OCI-M1 (cell line): ENCODE measurements around the gene OFD1.

Experiments
- DNase-seq: peaks from one replicate; lab custom pipeline; 2025; lab: John Stamatoyannopoulos, UW

The OFD1 gene

DNA sequence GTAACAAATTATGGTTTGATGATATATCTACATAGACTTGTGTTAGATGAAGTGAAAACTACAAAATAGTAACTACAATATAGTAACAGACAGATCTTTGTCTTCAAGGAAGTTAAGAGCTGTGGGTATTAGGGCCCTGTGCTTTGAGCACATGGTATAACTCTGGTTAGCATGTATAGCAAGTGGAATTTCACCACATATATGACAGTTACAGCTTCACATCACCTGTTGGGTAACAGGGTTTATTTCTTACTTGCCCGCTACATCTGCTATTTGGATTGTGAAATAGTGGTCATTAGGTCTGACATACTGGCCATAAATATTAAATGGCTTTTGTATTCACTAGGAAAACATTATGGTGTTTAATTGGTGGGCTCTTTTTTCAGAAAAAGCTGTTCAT is 20.2 kb downstream of the OFD1 start:
- no peak for DNase-seq

DNA sequence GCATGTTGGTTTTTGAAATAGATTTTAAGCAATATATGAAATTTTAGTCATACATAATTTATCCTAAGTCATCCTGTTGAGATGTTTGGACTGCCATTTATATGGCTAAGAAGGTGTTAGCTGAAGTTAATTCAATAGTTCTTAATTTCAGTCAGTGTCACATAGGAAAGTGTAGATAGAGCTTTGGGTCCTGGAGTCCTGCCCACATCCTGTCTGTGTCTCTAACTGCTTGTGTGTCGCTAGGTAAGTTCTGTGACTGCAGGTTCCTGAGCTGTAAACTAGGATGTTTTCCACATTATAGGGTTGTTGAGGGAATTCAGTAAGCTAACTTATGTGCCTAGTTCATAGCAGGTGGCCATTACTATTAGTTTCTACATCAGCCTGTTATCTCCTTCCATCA is 20.7 kb downstream of the OFD1 start:
- DNase-seq = no peak

DNA sequence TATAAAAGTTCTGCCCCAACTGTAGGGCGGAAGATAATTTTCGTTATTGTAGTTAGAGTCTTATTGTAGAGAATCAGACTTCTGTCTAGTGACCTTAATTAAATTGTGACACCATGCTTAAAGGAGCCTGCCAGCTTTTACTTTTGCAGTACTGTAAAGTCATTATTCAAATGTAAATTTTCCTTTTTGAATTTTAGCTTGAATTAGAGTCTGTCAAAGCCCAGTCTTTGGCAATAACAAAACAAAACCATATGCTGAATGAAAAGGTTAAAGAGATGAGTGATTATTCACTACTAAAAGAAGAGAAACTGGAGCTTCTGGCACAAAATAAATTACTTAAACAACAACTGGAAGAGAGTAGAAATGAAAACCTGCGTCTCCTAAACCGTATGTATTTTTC is 21.8 kb downstream of the OFD1 start:
- no peak for DNase-seq

DNA sequence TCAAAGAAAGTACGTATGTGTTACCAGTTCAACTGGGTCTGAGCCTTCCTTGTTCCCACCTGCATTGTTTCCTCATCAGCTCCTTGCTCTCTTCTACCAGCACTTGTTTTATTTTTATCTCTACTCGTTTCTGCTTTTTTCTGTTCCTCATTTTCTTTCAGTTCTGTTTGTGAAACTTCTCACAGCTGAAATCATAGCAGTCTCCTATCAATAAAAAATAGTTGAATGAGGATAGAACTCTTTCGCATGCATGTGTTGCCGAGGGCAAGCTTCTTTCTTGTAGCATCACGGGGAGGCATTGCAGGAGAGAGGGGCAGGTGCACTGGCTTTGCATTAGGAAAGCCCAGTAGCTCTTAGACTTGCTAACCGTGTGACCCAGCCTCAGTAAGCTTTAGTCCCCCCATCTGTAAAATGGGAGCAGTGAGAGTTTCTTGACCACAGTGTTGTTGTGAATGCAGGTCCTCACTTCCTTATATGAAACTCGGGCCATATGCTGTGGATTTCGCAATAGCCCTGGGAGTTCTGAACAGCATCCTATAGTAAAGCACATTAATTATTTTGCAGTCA is 24.7 kb downstream of the OFD1 start:
- peak; percentile 2 for DNase-seq

DNA sequence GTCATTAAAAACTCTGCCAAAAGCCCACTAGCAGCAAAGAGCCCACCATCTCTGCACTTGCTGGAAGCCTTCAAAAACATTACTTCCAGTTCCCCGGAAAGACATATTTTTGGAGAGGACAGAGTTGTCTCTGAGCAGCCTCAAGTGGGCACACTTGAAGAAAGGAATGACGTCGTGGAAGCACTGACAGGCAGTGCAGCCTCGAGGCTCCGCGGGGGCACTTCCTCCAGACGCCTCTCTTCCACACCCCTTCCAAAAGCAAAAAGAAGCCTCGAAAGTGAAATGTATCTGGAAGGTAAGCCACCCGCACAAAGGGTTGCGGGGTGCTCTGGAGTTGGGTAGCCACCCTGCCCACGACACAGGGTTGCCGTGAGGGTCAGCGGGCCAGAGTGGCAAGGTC is 25.9 kb downstream of the OFD1 start:
- no peak for DNase-seq

DNA sequence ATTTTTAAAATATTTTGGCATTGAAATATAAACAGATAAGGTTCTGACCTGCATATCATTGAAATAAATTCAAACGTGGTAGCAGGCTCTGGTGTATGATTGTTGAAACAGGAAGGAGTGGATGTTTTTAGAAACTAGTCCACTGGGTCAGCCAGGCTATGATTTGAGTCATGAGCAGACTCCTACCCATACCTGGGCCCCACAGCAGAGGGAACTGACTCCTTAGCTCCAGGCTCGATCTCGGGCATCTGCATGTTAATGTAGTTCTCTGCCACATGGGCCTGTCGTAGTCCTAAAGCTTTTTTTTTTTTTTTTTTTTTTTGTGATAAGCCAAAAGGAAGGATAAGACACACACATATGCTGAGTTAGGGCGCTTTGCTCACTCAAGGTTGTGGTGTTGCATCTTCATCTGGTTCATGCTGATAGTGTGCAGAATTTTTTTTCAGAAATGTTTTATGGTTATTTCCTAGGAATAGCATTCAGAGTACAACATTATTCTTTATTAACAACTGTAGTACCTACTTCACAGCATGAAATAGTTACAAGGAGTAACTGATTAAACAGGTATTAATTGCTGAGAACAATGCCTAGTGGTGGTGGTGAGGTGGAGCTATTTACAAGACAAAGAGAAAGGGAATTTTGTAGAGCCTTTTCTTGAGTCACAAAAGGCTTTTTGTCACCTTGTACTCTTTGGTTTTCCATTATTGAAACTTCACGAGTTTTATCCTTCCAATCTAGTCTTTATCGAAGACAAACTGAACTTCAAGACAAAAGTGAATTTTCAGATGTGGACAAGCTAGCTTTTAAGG is 27.3 kb downstream of the OFD1 start:
- DNase-seq = peak; percentile 40

DNA sequence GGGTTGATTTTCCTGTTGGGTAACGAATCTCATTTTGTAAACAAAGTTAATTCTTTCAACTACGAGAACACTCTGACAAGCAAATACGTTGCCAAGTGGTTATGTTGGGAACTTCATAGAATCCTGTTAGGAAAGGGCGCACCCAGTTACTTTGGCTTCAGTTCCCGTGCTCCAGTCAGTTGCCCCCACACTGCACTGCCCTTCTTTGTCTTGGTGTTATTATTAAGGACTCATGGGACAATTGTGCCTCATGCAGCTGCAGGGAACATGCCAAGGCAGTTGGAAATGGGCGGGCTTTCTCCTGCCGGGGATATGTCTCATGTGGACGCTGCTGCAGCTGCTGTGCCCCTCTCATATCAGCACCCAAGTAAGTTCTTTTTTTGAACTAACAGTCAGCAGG is 28.9 kb downstream of the OFD1 start:
- DNase-seq = no peak

DNA sequence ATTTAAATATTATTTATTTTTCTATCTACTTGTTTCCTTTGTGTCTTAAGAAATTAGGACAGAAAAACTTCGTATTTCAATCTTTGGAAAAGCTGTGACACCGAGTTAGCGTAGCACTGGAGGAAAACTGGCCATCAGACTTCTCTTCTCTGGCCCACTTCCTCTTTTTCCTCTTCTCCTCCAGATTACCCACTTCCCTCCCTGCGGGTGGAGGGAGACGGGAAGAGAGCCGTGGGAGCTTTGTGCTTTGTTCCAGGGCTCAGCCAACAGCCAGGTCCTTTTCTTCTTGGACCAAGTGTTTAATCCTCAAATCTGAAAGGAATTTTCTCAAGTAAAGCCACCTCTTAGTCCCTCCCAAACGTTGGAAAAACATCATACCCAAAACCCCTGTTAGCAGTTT is 29.7 kb downstream of the OFD1 start:
- DNase-seq = peak; percentile 37

DNA sequence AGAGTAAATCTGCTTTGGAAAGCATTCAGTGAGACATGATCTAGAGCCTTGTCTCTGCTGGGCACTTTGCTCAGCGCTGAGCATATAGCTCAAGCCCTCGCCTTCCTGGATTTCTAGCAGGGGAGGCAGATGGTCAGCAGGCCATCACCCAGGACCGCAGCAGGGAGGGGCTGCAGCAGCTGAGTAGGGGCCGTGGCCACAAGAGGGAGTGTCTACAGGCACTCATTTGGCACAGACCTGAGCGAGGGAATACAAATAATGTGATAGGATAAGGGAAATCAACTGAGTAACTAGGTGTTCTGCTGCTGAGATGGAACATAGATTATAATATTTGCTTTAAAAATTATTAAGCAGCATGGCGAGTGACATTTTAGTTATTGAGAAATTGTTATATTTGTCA is 30.2 kb downstream of the OFD1 start:
- DNase-seq = no peak

DNA sequence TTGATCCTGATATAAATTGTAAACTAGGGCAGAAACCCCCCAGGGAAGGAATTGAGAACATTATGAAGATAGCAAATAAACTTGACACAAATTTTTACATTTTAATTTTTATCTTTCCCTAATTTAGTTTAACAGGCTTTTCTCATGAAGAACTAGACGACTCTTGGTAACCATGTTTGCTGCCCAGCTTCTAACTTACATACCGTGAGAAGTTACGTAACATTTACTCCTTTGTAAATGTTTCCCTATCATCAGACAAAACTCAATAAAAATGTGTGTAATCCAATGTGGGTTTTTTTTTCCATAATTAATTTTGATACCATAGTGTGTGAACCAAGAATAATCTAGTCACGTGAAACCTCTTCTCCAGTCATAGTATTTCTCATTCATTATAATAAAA is 34.4 kb downstream of the OFD1 start:
- DNase-seq = no peak

DNA sequence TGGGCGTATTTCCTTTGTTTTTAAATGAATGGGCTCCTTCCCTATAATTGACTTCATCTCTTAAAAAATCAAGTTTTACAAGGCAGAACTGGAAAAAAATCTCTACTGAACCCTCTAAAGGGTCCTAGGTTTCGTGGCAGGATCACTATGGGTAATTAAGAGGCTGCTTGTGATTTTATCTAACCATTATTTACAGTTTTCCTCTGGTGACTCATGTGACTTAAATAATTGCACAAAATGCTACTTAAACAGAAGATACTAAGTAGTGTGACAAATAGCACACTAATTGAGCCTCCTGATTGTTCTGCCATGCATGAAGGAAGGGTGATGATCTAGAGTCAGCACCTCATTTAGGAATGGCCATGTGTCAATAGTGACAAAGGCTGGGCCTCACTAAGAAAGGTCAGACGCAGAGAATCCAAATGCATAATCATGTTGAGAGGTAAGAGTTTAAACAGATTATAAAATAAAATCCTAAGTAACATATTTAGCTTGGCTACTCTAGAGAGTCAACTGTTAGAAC is 35.5 kb downstream of the OFD1 start:
- no peak for DNase-seq

DNA sequence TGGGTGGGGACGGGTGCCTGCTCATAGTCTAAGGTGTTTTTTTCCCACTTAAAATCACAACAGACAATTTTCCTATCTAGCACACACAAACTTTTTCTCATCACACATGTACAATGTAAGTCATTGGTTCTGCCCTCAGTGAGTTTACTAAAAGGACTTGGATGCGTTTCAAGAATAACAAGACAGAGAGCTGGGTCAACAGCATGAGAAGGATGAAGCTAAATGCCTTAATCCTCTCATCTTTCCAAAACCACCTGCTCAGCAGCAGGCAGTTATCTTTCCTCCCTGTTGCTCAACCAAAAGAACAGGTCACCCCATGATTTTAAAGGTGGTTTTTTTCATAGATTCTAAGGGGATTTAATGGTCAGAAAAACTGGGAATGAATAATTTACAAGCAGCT is 40.1 kb downstream of the OFD1 start:
- DNase-seq = no peak

DNA sequence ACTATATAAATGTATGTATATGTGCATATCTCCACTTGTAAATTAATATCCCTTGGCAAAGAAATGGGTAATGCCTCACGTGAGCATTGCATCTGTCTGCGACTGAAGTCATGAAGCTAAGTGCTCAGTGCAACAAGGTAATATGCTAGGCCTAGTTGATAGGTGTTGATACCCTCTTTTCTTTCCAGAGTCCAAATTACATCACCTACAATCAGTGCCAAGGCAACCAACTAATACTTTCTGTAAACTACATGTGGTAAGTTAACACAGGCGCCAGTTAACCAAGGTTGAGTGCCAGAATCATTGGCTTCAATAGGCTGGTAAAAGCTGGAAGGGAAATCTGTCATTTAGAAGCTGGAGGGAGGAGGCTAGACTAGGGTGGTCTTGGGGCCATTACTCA is 41.3 kb downstream of the OFD1 start:
- no peak for DNase-seq

DNA sequence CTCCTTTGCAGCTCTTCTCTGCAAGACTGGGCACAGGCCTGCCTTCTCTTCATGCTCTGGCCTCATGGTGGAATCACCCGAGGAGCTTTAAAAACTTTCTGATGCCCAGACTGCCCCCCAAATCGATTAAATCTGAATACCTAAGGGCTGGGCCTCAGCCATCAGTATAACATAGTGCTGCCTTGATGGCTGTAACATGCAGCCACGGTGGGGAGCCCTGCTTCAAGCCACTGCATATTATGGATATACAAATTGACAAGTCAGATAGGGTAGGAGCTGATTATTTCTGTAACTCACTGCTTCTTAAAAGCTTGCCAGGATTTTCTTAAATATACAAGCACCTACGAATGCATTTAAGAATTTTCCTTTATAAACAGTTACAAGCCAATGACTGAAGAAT is 41.8 kb downstream of the OFD1 start:
- DNase-seq = no peak

DNA sequence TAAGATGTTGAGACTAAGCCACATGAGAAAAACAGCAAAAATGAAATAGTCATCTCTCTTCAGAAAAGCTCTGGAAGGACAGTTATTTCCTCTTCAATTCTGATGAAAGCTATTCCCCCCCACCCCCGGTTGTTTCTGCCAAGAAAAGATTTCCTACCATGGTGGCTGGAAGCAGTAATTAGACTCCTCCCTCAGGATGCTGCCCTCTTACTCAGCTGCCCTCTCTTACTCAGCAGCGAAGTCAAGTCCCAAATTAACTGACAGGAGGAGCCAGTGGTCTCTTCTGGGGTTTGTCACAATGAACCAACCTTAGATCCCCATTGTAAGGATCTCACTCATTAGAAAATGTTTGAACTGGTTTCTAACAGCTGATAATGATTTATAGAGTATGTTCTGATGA is 44.4 kb downstream of the OFD1 start:
- no peak for DNase-seq

DNA sequence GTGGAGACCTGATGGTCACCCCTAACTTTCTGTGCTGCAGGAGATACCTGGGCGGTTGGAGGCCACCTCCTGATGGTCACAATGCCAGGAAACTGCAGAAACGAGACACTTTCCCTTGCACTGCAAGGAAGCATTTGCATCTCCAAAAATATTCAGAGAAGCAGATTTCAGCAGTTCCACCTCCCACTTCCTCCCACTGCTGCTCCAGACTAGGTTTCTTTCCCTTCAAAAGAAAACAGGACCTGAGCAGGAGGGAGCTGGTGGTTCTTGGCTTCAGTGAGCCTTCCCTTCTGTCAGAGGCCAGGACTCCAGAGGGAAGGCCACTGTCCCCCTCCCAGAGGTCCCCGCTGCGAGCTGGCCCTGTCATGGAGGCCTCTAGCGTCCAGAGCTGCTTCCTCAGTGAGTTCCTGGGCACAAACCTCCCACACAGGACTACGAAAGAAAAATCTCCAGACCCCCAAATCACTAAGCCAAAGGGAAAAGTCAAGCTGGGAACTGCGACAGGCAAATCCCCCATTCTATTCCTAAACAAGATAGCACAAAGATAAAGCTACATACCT is 46.4 kb downstream of the OFD1 start:
- DNase-seq = no peak

DNA sequence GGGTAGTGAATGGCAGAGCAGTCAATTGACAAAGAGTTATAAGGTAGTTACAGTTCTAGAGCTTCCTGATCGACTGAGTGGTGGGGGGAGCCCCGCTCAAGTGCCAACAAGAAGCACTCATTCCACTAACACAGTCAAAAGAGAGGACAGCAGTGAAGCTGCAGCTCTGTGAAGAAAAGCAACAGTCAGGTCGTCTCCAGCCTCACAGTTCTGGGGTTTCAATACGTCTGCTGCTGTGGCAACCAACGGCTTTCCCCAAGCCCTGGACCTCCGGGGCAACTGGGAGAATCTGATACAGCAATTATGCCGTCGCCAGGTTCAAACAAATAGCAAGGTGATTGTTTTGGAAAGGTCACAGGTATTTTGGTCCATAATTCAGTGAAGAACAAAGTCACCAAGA is 51.5 kb downstream of the OFD1 start:
- no peak for DNase-seq

DNA sequence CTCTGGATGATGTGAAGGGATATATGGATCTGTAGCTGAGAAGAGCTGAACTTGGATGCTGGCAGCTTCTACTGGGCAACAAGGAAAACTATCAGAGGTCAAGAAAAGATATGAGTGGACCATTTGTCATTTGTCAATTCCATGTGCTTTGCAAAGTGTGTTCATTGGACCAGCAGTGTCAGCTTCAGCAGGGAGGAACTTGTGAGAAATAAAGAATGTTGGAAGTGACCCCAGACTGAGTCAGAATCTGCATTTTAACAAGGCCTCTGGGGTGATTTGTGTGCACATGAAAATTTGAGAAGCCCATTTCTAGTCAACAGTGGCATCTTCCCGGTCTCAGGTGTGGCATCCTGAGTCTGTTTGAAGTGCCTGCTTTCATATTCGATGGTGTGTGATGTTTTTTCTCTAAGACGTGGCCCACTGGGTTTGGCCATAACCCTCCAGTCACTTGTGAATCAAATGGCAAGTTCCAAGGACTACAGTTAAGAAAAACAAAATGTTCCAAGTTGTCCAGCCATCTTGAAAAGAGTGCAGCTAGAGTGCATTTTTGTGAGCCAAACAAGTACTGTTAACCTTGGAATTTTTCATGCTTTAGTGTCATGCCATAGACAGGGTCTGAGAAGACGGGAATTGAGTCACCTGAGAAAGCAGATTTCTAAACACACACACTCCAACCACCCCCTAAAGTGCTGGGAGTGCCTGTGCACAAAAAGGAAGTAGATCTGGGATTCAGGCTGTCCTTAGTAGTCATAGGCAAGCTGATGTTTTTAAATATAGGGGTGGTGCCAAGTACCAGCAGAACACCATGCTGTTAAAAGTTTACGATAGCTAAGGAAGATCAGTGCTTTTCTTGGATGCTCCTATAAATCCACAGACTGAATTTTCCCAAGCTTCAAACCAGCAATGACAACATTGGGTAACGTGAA is 55.9 kb downstream of the OFD1 start:
- no peak for DNase-seq

DNA sequence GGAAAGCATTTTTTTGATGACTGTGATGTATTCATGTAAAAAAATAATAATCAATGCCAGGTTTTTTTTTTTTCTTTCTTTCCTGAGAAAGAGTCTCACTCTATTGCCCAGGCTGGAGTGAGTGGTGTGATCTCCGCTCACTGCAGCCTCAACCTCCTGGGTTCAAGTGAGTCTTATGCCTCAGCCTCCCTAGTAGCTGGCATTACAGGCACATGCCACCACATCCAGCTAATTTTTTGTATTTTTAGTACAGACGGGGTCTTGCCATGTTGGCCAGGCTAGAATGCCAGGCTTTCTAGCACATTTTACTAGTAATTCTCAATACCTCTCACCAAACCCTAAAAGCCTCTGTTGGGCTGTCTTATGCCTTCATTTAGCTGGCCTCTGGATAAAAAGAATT is 56.6 kb downstream of the OFD1 start:
- DNase-seq = no peak

DNA sequence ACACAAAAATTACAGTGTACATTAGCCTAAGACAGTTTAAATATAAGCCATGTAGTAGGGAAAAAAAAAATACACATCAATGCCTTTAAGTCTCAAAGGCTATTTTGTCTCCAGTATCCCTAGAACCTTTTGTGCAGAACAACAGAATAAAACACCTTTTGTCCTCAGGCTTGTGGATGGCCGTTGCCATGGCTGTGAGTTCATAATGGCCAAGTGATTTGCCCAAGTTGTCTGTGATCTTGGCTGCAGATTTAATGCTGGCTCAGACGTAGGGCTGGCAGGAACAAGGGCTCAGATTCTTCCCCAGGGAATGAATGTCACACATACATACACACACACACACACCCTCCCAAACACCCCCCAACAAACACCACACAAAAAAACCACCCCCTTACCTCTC is 57.0 kb downstream of the OFD1 start:
- no peak for DNase-seq

DNA sequence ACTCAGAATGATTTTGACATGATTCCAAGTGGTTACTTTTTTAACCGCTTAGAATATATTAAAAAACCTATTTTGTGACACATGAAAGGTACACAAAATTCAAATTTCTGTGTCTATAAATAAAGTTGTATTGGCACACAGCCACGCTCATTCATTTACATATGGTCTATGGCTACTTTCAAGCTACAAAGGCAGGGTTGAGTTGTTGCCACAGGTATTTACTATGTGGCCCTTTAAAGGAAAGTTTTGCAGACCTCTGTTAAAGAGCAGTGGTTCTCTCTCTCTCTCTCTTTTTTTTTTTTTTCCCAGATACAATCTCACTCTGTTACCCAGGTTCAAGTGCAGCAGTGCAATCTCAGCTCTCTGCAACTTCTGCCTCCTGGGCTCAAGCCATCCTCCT is 59.3 kb downstream of the OFD1 start:
- DNase-seq = no peak

DNA sequence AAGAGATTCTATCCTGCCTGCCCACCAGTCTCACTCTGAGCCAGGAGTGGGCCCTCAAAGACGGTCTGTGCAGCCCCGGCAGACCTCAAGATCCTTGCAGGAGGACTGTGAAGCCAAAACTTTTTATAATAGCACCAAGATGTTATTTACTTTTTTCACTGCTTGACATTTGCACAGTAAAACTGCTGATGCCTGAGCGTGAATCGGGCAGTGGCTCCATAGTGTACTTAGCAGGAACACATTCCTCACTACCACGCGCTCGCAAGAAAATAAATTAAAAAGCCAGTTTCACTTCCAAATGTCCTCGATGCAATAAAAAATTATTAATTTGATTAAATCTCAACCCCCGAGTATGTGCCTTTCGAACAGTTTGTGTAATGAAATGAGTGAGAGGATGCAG is 59.9 kb downstream of the OFD1 start:
- no peak for DNase-seq

DNA sequence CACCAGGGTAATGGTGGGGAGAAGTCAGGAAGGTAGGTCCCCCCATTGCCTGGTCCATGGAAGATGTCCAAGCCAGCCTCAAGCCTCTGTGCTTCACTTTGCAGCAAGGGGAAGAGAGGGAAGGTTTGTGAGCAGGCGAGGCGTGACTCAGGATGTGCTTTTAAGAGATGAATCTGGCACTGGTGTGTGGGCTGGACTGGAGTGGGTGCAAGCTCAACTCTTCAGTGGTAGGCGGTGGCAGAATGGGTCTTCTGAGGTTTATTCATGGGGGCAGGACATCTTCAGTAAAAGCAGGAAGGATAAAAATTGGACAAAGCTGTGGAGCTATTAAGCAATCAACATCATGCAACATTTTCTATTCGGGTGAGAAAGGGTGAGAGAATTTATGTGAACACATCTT is 63.0 kb downstream of the OFD1 start:
- DNase-seq = no peak
